Gastrocnemius medialis (tissue), 4 donors: ENCODE data around the gene VWA3B. TPM values are rescaled to one million over a fixed set of nuclear protein-coding genes. Genes with fewer than 3 reads are reported as not detected.
A peak's percentile ranks its signal among the peaks of the same experiment; 100 is the strongest.

Source experiments
- ATAC-seq, 2 donors: fragments of 150-250 bp; one replicate each; pipeline ENCODE4 v1.9.1; 2016
- DNase-seq, 2 donors: peaks; one replicate each; pipeline ENCODE4 v3.0.0-alpha.2; 2019
- H3K27ac ChIP-seq, 4 donors: fragments of 200-600 bp; sonication (generic); 1 replicate in 1 of 4; 2 replicates in 3 of 4; pipeline ENCODE4 v1.5.1; 2016 to 2018; ENCODE audit warnings: mild to moderate bottlenecking in 2 of 4, moderate library complexity in 1 of 4
- H3K27me3 ChIP-seq, 3 donors: fragments of 200-600 bp; sonication (generic) in 2 of 3; 1 replicate in 1 of 3; 2 replicates in 2 of 3; pipeline versions ENCODE4 v1.5.1 to v1.6.0; 2016 to 2019; ENCODE audit warnings: mild to moderate bottlenecking in 1 of 3, moderate library complexity in 1 of 3
- H3K36me3 ChIP-seq, 2 donors: fragments of 200-600 bp; sonication (generic) in 1 of 2; one replicate each; pipeline ENCODE4 v1.5.1; 2017 to 2018
- H3K4me1 ChIP-seq, 2 donors: fragments of 200-600 bp; sonication (generic) in 1 of 2; one replicate each; pipeline ENCODE4 v1.5.1; 2016 to 2017; ENCODE audit warnings: mild to moderate bottlenecking in 2 of 2
- H3K4me3 ChIP-seq, 4 donors: fragments of 200-600 bp; sonication (generic) in 3 of 4; 1 replicate in 1 of 4; 2 replicates in 3 of 4; pipeline ENCODE4 v1.5.1; 2016 to 2019; ENCODE audit warnings: mild to moderate bottlenecking in 2 of 4
- H3K9me3 ChIP-seq, 3 donors: fragments of 200-600 bp; sonication (generic) in 2 of 3; 1 replicate in 1 of 3; 2 replicates in 2 of 3; pipeline ENCODE4 v1.5.1; 2016 to 2019
- POLR2A ChIP-seq, 2 donors: fragments of 450-650 bp; IDR thresholded peaks; one replicate each; pipeline ENCODE4 v1.6.1; 2017; ENCODE audit warnings: antibody characterized with exemption in 2 of 2, mild to moderate bottlenecking in 2 of 2, moderate library complexity in 2 of 2
- in situ Hi-C, 4 donors: fragments of 200-750 bp; cut with MboI; loops; one replicate each; pipeline versions ENCODE4 v1.15.0 to v1.8.0; 2017; ENCODE audit warnings: low sequenced_read_pairs in 4 of 4
- intact Hi-C: fragments of 100-400 bp; cut with DNase I; formaldehyde crosslinking; loops from one replicate; pipeline ENCODE4 v1.15.1; 2023; ENCODE audit warnings: low total_unique reads
- total RNA-seq, 4 donors: library from RNA; depleted of rRNA; stranded (reverse); fragments of >200 nt; gene quantifications; one replicate each; pipeline versions ENCODE4 v1.1.0 to v1.2.3, GENCODE V29; 2016
- TF ChIP-seq, protein P1 (sequence below), 5 experiments: fragments of 450-650 bp in 3 of 5; fragments of 200-600 bp in 2 of 5; sonication (generic) in 2 of 5; IDR thresholded peaks in 4 of 5; conservative IDR thresholded peaks in 1 of 5; 1 replicate in 4 of 5; 2 replicates in 1 of 5; pipeline ENCODE4 v1.5.1; 2016 to 2019; ENCODE audit warnings: antibody characterized with exemption in 5 of 5, mild to moderate bottlenecking in 3 of 5, moderate library complexity in 3 of 5

Gene VWA3B
- total RNA-seq, 4 donors from 2014 or later: not detected

DNA sequence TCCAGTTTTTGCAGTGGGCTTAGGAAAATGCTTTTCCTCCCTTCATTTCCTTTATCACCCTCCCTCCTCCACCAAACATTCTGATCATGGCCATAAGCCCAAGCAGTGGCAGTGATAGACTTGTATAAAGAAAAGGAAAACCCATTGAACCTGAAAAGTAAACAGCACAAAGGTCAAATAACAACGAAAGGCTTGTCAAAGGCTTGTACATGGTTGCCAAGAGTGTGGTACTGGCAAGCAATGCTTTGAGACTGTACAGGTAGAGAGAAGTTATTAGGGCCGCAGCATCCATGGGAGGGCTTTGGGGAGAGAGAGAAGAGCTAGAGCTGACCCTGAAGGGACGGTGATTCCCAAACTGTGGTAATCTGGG lies 2.1 kb upstream of the VWA3B start:
- ATAC-seq (no peak), DNase-seq (no peak)

DNA sequence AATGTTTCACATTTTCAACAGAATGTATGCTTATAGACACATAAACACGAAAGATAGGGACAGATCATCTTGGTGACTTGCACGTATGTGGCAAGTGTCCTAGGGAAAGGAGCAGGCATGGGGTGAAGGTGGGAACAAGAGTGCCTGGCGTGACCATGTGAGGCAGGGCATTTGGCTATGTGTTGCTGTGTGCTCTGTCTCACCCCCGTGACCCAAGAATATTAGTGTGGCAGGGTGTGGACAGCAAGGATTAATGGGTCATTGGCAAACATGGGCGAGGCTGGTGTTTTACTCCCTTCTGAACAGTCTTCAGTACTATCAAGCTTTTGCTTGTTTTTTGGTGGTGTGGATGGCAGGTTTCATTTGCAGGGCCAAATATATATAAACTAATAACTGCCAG lies 1.3 kb upstream of the VWA3B start:
- TF ChIP-seq POLR2A (IDR thresholded peaks at IDR 0.05): no peak
- TF ChIP-seq, protein P1, sequence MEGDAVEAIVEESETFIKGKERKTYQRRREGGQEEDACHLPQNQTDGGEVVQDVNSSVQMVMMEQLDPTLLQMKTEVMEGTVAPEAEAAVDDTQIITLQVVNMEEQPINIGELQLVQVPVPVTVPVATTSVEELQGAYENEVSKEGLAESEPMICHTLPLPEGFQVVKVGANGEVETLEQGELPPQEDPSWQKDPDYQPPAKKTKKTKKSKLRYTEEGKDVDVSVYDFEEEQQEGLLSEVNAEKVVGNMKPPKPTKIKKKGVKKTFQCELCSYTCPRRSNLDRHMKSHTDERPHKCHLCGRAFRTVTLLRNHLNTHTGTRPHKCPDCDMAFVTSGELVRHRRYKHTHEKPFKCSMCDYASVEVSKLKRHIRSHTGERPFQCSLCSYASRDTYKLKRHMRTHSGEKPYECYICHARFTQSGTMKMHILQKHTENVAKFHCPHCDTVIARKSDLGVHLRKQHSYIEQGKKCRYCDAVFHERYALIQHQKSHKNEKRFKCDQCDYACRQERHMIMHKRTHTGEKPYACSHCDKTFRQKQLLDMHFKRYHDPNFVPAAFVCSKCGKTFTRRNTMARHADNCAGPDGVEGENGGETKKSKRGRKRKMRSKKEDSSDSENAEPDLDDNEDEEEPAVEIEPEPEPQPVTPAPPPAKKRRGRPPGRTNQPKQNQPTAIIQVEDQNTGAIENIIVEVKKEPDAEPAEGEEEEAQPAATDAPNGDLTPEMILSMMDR (IDR thresholded peaks at IDR 0.05 in 4 of 5, conservative IDR thresholded peaks at IDR 0.05 in 1 of 5): no peak
- H3K27me3 ChIP-seq: no peaks in the 10 kb centered on the region
- intact Hi-C loops: loop anchor here (2.0 to 5.0 kb wide), 3 partner anchors 47 to 87 kb away; no protein-coding TSS in a partner anchor
- H3K4me1 ChIP-seq: peaks cover 4 to 17% of the 10 kb centered on the region in 2 donors
- H3K36me3 ChIP-seq: no peaks in the 10 kb centered on the region
- DNase-seq (no peak), ATAC-seq (no peak)
- H3K27ac ChIP-seq: no peak overlapping the region
- H3K9me3 ChIP-seq: no peaks in the 10 kb centered on the region
- no peak overlapping the region for H3K4me3 ChIP-seq
- in situ Hi-C loops: no loop called here

More for the DNA sequence above, 2.1 kb upstream of the VWA3B start:
- H3K27me3 ChIP-seq: no peaks in the 10 kb centered on the region
- no peak for TF ChIP-seq POLR2A (IDR thresholded peaks at IDR 0.05)
- TF ChIP-seq, protein P1 (IDR thresholded peaks at IDR 0.05 in 4 of 5, conservative IDR thresholded peaks at IDR 0.05 in 1 of 5): no peak
- peaks cover 4 to 17% of the 10 kb centered on the region in 2 donors for H3K4me1 ChIP-seq
- H3K9me3 ChIP-seq: no peaks in the 10 kb centered on the region
- intact Hi-C loops: loop anchor here (5.0 kb wide), 2 partner anchors 47 to 87 kb away; no protein-coding TSS in a partner anchor
- H3K4me3 ChIP-seq: no peak overlapping the region
- H3K36me3 ChIP-seq: no peaks in the 10 kb centered on the region
- in situ Hi-C loops: no loop called here
- H3K27ac ChIP-seq: no peak overlapping the region

DNA sequence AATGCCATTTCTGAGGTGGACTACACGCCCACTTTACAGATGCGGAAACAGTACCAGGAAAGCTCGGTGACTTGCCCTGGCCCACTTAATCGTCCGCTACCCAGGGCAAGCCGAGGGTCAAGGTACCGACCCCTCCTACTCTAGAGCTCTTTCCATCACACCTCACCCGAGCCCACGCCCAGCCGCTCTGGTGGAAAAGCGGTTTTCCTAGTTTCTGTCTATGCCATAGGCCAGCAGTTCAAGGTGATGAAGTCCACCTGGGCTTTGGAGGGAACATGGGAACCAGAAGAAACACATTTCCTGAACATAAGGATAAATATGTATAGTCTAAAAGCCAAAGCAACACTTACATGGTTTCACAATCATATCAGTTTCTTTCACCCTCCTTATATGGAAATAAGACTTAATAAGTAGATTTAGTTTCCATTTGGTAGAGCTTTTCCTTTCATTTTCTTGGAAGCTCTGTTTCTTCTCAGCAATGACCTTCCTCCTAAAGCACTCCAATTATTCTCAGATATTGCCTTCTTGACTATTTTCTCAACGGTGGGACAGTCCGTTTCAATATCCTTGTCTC lies 567 bp downstream of the VWA3B start:
- Histone ChIP-seq H3K4me3 (peak overlapping the region; percentile 56 to 63 (median 58)), H3K27ac (no peak overlapping the region)

DNA sequence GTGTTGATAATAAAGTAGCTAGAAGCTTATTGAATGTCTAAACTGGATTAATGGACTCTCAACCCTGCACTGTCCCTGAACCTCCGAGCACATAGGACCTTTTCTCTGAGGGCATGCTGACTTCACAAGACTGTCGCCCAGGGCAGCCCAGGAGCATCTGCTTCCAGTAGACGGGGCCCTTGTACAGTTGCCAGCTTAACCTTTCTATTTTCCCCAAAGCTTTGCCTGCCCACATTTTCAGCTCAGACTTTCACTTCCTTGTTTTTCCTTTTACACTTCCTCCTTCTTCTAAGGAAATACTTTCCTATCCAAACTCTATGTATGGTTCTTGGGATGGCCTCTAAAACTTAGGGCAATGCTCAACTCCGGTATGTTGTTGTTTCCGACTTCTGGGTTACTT lies 1.3 kb downstream of the VWA3B start:
- Histone ChIP-seq H3K27ac (no peak overlapping the region), H3K27me3 (no peaks in the 10 kb centered on the region), H3K4me3 (no peak overlapping the region), H3K4me1 (peaks cover 4 to 17% of the 10 kb centered on the region in 2 donors), H3K36me3 (no peaks in the 10 kb centered on the region), H3K9me3 (no peaks in the 10 kb centered on the region)
- TF ChIP-seq, protein P1 (IDR thresholded peaks at IDR 0.05 in 4 of 5, conservative IDR thresholded peaks at IDR 0.05 in 1 of 5): no peak
- TF ChIP-seq POLR2A (IDR thresholded peaks at IDR 0.05): no peak
- in situ Hi-C loops (no loop called here), intact Hi-C loops (loop anchor here (5.0 kb wide), 2 partner anchors 44 to 84 kb away; no protein-coding TSS in a partner anchor)
- ATAC-seq: no peak
- no peak for DNase-seq

More for the DNA sequence above, 567 bp downstream of the VWA3B start:
- intact Hi-C loops: loop anchor here (2.0 to 5.0 kb wide), 3 partner anchors 45 to 85 kb away; no protein-coding TSS in a partner anchor
- in situ Hi-C loops: no loop called here
- Histone ChIP-seq H3K4me1 (peaks cover 4 to 17% of the 10 kb centered on the region in 2 donors), H3K9me3 (no peaks in the 10 kb centered on the region), H3K27me3 (no peaks in the 10 kb centered on the region), H3K36me3 (no peaks in the 10 kb centered on the region)
- TF ChIP-seq, protein P1 (IDR thresholded peaks at IDR 0.05 in 4 of 5, conservative IDR thresholded peaks at IDR 0.05 in 1 of 5): no peak
- no peak for TF ChIP-seq POLR2A (IDR thresholded peaks at IDR 0.05)
- DNase-seq: no peak
- no peak for ATAC-seq
